GM20431 (cell line): Measurements from ENCODE around the gene TRIM71.
"Not testable (repeated sequence)": the region's sequence is repeated elsewhere in the genome, so short reads cannot be mapped to it uniquely, and the experiment has no call there.

Source experiments
- in situ Hi-C: fragments of 300-500 bp; cut with MseI, MboI; formaldehyde crosslinking; loops from one replicate; pipeline ENCODE4 v1.15.0; 2020; ENCODE audit warnings: low sequenced_read_pairs; ENCODE audit not compliant: unreplicated experiment

TRIM71 gene

DNA sequence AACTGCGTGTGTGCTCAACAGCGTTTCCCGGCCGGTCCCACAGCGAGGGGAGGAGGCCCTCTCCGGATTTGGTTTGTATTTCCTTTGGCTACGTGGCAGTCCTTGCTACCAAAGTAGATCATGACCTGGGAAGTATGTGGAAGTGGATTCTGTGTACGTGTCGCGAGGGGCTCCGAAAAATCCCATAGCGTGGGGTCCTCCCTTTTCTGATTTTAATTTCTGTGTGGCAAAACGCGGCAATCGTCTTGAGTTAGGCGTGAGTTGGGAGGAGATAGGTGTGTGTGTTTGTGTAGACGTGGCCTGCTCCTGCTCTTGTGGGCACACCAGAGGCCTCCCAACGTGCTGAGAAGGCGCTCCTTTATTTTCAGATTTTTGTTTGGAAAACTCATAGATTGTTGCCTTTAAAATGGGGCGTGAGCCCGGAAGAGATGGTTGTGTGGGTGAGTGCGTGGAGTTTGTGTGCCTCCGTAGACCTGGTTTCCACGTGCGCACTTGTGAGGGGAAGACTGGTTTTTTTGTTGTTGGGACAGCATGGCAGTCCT lies 1.2 kb downstream of the TRIM71 start:
- in situ Hi-C loops: no loop called here

DNA sequence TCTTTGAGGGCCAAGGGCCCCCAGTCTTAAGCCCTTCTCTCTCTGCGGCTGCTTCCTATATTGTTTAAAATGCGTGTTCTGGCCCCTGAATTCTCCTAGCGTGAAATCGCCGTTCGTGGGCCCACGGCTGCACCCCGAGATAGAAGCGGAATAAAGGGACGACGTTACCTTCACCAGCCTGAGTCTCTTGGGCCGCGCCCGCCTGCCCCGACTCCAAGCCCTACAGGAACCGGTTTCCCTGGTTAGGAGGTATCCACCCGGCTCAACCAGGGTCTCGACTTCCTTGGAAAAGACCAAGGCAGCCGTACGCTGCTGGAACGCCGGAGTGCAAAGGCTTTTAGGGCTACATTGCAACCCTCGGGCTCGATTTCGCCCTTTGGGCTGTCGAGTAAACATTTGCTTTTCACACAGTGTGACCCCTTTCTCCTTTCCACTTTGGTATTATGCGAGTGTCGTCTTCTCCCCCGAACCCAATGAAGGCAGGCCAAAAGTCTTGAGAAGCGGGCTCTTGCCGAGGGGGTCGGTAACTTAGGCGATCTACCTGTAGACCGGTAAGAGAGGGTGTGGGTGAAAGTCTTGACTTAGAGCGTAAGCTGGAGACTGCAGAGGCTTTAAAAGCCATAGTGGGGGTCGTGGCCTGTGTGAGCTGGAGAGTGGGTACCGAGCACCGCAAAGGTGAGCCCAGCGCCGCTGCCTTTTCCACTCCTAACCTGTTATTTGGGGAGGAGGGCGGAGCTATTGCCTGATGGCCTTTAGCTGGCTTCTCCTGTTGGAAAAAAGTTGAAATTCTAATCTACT lies 2.0 kb downstream of the TRIM71 start:
- in situ Hi-C loops: no loop called here

DNA sequence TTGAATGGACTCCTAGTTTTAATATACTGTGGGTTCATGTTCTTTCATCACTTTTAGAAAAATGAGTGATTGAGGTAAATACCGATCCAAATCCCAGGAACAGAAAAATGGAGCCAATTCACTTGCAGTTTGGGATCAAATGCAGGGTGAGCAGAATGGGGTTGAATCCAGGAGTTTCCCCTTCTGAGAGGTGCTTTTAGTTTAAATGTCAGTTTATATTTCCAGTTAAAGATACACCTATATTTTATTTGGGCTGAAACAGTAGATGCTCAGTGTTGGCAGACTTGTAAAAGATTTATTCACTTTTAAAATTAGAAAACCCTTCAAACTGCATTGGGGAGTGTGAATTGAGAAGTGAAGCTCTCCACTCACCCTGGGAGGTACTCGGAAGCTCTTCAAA lies 2.6 kb downstream of the TRIM71 start:
- in situ Hi-C loops: no loop called here

DNA sequence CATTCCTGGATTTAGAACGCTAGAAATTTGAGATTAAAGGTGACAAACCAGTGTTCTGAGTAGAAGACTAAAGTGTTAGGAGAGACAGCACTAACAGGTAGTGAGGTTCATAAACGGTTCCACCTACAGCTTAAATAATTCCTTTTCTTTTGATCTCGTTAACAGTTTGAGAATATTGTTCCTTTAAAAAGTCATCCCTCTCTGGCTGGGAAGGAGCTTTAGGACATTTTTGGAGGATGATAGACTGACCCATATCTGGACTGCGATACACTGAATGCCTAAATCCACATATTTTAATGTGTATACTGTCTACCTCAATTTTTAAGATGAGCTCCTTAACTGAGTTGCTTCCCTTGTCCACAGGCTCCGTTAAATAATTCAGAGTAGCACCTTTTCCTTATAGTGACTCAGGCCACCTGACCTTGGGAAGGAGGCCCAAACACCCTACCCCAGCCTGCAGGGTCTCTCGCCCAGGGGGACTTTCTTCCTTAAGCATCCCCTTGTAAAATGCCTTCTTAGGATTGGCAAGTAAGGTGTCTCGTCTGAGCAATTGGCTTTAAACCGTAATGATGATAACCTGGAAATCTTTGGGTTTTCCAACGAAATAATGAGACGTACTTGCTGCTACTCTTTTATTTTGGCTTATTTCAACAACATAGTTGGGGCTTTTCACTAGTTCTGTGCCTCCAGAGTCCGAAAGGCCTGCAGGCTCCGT lies 3.3 kb downstream of the TRIM71 start:
- in situ Hi-C loops: no loop called here

DNA sequence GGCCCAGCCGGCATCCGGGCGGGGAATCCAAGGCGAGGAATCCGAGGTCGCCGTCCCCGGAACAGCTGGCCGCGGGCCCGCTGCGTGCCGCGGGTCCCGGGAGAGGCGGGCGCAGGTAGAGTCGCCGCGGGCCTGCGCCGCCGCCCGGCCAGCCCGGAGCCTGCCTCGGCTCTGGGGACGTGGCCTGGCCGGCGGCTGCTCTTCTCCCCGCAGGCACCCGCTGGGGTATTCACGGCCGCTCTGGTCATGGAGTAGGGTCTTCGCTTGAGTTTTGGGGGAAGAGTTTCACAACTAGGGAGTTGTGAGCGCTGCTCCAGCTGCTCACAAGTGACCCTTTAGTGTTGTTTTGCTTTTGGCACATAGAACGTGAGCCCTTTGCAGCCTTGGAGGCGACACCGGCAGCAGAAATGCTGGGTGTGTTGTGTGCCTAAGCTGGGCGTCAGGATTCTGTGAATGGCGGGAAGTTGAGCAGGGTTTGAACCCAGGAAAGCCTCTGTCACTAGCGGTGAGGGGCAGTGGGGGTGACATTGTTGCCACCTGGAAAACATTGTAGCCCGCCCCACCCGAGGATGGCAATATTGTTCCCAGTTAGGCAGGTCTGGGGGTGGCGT lies 4.0 kb downstream of the TRIM71 start:
- in situ Hi-C loops: no loop called here

DNA sequence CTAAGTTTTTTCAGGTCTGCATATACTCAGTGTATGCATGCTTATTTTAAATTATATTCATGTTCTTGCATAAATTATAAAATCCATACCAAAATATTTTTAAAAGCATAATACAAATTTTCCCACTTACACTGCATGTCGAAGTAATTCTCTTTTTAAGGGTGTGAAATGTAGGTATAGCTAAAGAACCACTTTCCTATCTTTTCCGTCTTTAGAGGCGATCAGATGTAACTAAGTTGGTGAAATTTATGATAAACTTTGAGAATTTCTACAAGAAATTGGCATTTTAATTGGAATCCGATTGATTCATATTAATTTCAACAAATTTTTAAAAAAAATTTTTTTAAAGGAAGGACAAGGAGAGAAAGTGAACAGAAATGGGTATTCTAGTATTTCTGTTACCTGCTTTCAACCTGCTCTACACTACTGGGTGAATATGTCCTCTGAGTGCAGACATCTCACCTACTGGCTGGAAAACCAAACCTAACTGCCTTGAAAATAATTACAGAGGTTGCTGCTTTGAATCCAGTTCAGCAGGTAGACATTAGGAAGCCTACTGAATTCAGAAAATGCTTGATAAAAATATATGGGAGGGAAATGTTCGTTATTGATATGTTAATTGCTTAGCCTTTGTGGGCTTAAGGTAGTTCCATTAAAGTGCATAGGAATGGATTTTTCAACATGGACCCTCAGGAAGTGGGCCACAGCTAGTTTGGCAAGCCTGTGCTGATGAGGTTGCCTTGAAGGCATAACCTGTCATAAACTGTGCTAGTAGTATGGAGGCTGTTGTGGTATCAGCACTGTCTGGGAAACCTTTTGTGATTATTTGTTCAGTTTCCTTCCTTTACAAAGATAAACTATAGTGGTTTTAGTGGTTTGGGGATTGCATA lies 5.1 kb downstream of the TRIM71 start:
- in situ Hi-C loops: no loop called here

DNA sequence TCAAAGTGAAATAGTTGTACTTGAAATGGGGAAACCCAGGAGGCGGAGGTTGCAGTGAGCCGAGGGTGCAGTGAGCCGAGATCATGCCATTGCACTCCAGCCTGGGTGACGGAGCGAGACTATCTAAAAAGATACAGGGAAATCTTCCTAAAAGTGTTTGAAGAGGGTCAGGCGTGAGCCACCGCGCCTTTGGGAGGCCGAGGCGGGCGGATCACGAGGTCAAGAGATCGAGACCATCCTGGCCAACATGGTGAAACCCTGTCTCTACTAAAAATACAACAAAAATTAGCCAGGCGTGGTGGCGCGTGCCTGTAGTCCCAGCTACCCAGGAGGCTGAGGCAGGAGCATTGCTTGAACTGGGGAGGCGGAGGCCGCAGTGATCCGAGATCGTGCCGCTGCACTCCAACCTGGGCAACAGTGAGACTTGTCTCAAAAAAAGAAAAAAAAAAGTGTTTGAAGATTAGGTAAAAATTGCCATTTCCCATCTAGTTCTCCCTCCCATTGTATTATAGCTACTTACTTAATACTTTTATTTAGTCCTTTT lies 5.9 kb downstream of the TRIM71 start:
- in situ Hi-C loops: not testable (repeated sequence)

DNA sequence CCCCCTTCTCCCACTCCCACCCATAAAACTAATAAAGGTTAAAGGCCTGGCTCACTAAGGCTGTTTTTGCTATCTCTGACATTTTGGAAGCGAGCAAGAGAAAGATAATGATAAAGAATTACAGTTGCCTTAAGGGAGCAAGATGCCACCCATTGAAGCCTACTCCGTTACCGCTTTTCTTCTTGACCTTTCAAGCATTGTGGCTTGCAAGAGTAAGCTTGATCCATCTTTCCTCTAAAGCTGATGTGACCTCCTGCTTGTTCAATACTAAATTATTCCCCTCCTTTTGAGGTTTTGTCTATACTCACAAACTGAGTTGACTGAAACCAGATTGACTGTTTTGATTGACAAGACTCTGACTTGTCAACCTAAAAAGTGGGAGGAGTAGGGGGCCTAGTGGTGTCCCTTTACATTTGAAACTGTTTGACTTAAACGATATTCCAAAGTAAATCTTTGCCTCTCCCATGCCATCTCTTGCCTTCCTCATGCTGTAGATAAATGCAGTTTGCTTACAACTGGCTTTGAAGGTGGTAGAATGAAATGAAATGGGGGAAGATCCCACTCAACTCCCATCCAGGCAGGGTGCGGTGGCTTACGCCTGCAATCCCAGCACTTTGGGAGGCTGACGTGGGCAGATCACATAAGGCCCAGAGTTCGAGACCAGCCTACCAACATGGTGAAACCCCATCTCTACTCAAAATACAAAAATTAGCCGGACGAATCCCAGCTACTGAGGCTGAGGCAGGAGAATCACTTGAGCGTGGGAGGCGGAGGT lies 8.0 kb downstream of the TRIM71 start:
- in situ Hi-C loops: no loop called here

DNA sequence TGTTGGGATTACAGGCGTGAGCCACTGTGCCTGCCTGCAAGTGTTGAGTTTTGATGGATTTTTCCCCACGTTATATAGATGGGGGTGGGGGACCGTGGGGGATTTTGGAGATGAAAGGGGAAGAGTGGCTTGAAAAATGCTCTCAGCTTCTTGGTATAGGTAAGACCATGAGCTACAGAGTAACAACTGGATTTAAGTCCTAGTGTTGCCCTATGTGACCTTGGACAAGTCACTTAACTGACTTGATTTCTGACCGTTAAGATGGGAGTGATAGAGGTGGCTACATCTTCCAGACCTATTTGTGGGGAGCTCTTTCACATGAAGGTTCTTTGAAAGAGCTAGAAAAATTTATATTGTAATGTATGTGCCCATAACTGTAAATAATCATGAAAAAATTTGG lies 13.3 kb downstream of the TRIM71 start:
- in situ Hi-C loops: no loop called here

DNA sequence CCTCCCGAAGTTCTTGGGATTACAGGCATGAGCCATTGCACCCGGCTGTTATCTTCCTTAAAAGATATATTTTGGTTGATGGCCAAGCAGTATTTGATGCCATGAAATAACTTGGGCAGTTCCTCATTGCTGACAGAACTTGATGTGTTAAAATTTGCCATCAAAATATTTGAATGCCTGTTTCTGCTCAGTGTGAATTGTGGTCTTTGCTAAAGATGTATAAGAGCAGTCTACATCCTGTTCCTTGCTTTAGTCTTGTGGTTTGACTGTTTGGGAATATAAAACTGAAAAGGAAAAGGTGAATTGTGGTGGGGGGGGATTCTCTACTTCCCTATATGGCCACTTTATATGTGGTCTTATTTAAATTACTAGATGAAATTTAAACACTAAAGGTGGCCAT lies 14.0 kb downstream of the TRIM71 start:
- in situ Hi-C loops: no loop called here

DNA sequence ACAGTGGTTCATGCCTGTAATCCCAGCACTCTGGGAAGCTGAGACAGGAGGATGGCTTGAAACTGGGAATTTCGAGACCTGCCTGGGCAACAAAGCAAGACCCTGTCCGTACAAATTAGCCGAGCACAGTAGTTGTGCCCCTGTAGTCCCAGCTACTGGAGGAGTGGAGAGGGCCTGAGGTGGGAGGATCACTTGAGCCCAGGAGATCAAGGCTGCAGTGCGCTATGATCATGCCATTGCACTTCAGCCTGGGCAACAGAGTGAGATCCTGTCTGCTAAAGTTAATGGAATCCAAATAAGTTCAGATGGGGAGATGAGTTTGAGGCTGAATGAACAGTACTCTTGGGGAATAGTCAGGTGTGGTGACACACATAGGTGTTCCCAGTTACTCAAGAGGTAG lies 14.4 kb downstream of the TRIM71 start:
- in situ Hi-C loops: no loop called here

DNA sequence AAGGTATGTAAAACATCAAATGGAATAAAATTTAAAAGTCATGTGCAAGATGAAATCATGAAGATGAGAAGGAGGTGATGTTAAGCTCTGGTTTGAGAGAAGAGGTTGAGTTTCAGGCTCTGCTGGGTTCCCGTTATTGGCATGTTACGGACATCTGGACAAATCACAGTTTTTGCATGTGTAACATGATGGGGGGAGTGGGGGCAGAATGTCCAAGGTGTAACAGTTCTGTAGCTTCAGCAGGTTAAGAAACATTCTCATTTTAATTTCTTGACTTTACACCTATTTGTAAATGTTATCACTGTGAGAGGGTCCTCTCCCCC lies 17.2 kb downstream of the TRIM71 start:
- in situ Hi-C loops: no loop called here

DNA sequence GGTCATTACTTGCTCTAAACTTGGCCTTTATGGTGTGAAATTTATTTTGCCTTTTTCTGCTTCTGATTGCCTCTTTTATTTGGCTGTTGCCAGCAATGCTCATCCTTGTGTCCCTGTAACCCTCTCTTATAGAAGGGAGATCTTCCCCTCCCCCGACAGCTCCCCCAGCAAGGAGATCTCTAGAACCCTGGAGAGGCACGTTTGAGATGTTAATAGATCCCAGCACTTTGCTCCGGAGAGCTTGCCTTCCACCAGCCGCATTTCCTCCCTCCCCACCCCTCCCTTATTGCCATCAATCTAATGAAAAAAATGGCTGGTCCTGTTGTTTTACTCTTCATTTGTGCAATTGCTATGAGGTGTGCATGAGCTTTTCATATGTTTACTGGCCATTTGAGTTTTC lies 18.2 kb downstream of the TRIM71 start:
- in situ Hi-C loops: no loop called here

DNA sequence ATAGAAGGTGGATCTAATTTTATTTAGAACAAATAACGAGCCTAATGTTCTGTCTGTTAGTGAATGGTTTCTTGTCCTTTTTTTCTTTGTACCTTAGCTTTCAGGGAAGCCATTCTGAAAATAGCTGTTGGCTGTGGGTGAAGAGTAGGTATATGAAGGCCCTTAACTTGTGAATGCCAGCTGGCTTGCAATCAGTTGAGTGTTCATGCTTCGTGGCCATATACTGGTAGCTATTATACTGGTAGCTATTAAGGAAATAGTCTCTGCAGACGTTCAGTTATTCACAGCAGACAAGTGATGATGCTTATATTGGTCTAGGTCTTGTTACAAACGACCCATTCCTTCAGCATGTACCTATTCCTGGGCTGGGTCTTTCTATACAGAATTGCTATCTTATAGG lies 18.8 kb downstream of the TRIM71 start:
- in situ Hi-C loops: no loop called here

DNA sequence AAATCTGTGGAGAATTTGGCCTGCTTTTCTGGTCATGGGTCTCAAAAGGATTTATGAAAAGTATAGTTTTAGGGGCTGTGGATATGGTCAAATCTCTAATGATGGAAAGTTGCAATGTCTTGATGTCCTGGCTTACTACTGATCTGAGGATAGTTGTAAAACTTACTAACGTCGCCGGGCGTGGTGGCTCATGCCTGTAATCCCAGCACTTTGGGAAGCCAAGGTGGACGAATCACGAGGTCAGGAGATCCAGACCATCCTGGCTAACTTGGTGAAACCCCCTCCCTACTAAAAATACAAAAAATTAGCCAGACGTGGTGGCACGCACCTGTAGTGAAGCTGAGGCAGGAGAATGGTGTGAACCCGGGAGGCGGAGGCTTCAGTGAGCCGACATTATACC lies 19.6 kb downstream of the TRIM71 start:
- in situ Hi-C loops: no loop called here

DNA sequence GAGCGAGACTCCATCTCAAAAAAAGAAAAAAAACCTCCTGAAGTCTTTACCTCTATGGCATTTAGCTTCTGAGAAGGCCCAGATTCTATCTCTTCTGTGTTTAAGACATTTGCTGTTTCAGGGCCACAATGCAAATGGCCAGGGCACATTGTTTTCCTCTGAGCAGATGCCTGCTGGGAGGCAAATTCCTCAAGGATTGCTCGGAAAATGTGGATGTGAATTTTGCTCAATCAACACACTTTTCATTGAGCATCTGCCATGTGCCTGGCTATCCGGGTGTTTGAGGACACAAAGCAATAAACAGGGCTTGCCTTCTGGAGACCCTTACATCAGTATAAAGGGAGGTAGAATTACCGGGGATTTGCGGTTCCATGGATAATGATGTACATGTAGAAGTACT lies 20.0 kb downstream of the TRIM71 start:
- in situ Hi-C loops: no loop called here

DNA sequence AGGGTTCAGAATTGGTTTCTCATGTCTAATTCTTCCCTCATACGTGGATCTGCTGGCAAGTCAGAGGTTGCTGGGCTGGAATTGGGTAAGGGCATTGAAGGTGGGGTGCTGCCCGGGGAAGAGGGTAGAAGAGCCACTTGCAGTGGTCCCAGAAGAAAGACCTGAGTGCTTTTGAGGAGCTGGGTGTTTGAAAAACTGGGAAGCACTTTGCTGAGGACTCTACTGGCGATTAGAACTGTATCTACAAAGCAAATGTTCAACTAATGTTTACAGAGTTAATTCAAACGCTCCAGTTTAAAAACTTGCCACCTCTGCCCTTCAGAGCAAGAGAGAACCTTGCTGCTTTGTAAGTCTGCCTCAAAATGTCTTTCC lies 21.9 kb downstream of the TRIM71 start:
- in situ Hi-C loops: no loop called here

DNA sequence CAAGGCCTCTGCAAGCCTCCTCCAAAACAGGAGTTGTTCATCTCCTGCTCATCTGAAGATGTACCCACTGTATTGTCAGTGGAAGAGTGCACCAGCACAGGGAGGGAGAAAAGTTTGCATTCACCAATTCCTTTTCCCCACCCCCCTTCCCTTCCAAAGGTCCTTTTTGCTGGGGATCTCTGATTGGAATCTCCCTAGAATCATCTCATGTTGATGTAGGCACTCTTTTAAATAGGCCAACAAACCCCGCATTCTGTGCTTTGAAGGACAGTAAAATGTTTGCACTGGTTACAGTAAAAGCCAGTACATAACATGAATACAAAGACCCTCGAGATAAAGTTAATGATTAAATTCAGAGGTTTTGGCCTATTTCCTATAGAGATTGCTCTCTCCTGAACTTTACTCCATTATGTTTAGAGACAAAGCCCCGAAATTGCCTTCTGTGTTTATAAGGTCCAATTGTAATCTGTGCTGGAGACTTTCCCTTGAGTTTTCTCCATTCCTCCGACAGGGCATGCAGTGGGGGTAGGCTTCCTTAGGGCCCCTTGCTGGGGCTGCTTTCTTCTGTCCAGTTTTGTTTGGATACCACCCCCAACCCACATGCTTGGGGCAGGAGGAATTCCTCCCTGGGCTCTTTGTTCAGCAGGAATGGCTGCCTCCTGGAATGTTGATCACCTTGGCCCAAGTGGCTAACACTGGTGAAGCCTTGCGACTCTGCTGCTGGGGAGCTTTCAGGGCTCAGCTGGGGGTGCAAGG lies 22.5 kb downstream of the TRIM71 start:
- in situ Hi-C loops: no loop called here

DNA sequence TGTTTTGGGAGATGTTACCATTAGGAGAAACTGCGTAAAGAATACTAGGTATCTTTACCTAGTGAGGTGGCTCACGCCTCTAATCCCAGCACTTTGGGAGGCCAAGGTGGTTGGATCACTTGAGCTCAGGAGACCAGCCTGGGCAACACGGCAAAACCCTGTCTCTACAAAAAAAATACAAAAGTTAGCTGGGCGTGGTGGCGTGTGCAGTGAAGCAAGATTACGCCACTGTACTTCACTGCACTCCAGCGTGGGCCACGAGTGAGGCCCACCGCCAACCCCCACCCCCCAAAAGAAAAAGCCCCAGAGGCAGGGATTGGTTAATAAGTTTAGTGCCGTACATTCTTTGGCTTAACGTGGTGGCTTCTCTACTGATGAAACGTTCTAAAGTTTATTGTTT lies 23.5 kb downstream of the TRIM71 start:
- in situ Hi-C loops: no loop called here
